Measurements from ENCODE around the gene NASP. TPM values are rescaled to one million over a fixed set of nuclear protein-coding genes. Genes with fewer than 3 reads are reported as not detected.

NASP gene
- total and polyA plus RNA-seq, 2 of the 13 experiments (the other 11 are each of a cell fraction or from before 2014, with no cell fraction given) = 132 to 256 TPM

DNA sequence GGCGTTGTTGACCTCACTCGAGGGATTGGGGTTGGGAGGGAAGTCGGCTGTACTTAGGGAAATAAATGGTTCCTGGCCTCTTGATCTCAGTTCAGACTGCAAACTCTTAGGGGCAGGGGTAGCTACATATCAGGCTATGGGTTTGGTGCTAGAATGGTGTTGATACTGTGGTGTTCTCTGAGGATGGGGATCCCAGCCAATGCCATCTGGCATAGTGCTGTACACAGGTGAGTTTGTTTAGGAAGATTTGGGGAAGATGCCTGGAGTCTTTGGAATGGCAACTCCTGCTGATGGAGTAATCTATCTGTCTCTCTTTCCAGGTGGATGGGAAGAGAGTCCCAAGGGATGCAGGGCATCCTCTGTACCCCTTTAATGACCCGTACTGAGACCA lies 14.3 kb upstream of the NASP start:
- WGBS (ENCODE audit: low lambda C conversion rate) = 90% methylated on average over 4 of the region's 4 CpGs
- no peaks in the 10 kb centered on the region for H3K4me1 ChIP-seq (ENCODE audit: insufficient read depth, low read length)
- no peaks in the 10 kb centered on the region for H3K9me3 ChIP-seq (ENCODE audit: low read length)
- H2AFZ ChIP-seq (ENCODE audit: low read length) = no peak overlapping the region
- no peaks in the 10 kb centered on the region for H3K79me2 ChIP-seq (ENCODE audit: insufficient read depth, low read length)
- peaks cover 19 to 44% of the 10 kb centered on the region in 2 experiments for H3K36me3 ChIP-seq (replicated peaks in 1 of 2; ENCODE audit: control insufficient read depth in 1 of 2, insufficient read depth in 2 of 2, low read length in 2 of 2)
- H3K4me3 ChIP-seq (replicated peaks in 1 of 3; ENCODE audit: insufficient read depth in 1 of 3, low read depth in 2 of 3, low read length in 3 of 3) = no peak overlapping the region
- H3K27ac ChIP-seq (ENCODE audit: extremely low read length, insufficient read depth, low read length) = no peak overlapping the region
- in situ Hi-C loops (cut with HindIII; ENCODE audit: extremely low pct_ligation_motif_present, low pct_unique_long_range_greater_than_20kb) (loop anchor here (5.0 kb wide), 1 partner anchor 57 kb away; no protein-coding TSS in a partner anchor), intact Hi-C loops (cut with micrococcal nuclease; ENCODE audit: unreplicated experiment) (no loop called here)
- H3K27me3 ChIP-seq (ENCODE audit: control insufficient read depth in 1 of 2, insufficient read depth in 2 of 2, low read length in 2 of 2) = no peaks in the 10 kb centered on the region
- DNase-seq (ENCODE audit: low spot score) (no peak), FAIRE-seq (no peak), ATAC-seq (peak; percentile 20)
- no peak overlapping the region for H3K4me2 ChIP-seq (ENCODE audit: low read depth, low read length)
- TF ChIP-seq SIX4 (CRISPR knock-in tag; IDR thresholded peaks at IDR 0.05) (no peak), ZSCAN9 (CRISPR knock-in tag; IDR thresholded peaks at IDR 0.05; ENCODE audit: borderline replicate concordance) (0 out of 2 replicates have a peak, but pooled peaks have one; percentile 3)
- 0 out of 2 replicates have a peak, but pooled peaks cover 6% of the 10 kb centered on the region for H4K20me1 ChIP-seq (ENCODE audit: insufficient read depth, low read length)
- BruUV-seq (replicated peaks) = no TSS peak
- POLR2A ChIA-PET = interaction anchor here (0.9 to 4.3 kb wide), 10 partner anchors 8 to 117 kb away, joined by 3 to 49 read pairs (median 6); partner anchors contain the start of genes AKR1A1, CCDC163, GPBP1L1 and MMACHC
- CTCF ChIA-PET (ENCODE audit: low intra/inter-chr PET ratio, low total read pairs) = interaction anchor here (0.6 to 4.2 kb wide), 3 partner anchors 24 to 210 kb away, joined by 3 to 49 read pairs (median 4); no protein-coding TSS in a partner anchor
- no peak overlapping the region for H3K9ac ChIP-seq (ENCODE audit: insufficient read depth, low read depth, low read length)

DNA sequence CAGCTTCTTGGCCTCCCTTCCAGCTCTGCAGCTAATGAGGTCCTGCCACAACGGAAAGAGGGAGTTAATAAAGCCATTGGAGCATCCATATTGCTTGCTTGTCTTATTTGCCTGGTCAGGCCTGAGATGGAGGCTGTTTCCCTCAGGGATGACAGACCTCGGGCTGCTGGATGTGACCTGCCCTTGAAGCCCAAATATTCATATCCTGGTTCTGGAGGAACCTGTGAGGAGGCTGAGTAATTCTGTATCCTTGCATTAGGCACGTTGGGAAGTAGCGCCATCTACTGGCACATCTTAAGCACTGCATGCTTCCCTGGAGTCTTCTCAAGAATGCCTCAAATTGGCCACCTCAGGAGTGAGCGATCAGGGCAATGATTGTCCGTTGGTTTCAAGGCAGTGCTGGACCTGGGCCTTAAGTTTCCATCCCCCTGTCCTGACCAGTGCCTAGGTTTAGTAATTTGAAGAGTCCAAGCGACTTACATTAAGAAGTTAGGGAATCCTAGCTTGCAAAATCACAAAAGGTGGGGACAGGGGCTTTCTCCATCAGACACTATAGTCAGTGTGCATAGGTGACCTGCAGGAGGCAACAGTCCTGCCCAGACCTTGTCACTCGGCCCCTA lies 13.8 kb upstream of the NASP start:
- FAIRE-seq = peak; percentile 91
- TF ChIP-seq GATAD1 (CRISPR knock-in tag; IDR thresholded peaks at IDR 0.05) (peak; percentile 46; the same call in 1 of the 2 replicates), ZNF264 (CRISPR knock-in tag; IDR thresholded peaks at IDR 0.05) (no peak), ATF7-NPFF (CRISPR knock-in tag; IDR thresholded peaks at IDR 0.05; ENCODE audit: low read depth) (0 out of 2 replicates have a peak, but pooled peaks have one; percentile 32), RCOR2 (CRISPR knock-in tag; IDR thresholded peaks at IDR 0.05) (no peak), PHB2 (IDR thresholded peaks at IDR 0.05; ENCODE audit: partially characterized antibody) (no peak), BHLHE40 (IDR thresholded peaks at IDR 0.05; ENCODE audit: low read length) (no peak; the same call in 1 of the 2 replicates), JDP2 (CRISPR knock-in tag; IDR thresholded peaks at IDR 0.05; ENCODE audit: borderline replicate concordance) (no peak), CHD2 (IDR thresholded peaks at IDR 0.05; ENCODE audit: low read depth, low read length) (no peak), SALL1 (CRISPR knock-in tag; IDR thresholded peaks at IDR 0.05) (peak; percentile 40; the same call in 1 of the 2 replicates), POLR2G (IDR thresholded peaks at IDR 0.05; ENCODE audit: low read depth, low read length) (peak; percentile 26)
- TF ChIP-seq, protein P1, sequence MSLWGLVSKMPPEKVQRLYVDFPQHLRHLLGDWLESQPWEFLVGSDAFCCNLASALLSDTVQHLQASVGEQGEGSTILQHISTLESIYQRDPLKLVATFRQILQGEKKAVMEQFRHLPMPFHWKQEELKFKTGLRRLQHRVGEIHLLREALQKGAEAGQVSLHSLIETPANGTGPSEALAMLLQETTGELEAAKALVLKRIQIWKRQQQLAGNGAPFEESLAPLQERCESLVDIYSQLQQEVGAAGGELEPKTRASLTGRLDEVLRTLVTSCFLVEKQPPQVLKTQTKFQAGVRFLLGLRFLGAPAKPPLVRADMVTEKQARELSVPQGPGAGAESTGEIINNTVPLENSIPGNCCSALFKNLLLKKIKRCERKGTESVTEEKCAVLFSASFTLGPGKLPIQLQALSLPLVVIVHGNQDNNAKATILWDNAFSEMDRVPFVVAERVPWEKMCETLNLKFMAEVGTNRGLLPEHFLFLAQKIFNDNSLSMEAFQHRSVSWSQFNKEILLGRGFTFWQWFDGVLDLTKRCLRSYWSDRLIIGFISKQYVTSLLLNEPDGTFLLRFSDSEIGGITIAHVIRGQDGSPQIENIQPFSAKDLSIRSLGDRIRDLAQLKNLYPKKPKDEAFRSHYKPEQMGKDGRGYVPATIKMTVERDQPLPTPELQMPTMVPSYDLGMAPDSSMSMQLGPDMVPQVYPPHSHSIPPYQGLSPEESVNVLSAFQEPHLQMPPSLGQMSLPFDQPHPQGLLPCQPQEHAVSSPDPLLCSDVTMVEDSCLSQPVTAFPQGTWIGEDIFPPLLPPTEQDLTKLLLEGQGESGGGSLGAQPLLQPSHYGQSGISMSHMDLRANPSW (CRISPR knock-in tag; IDR thresholded peaks at IDR 0.05; ENCODE audit: borderline replicate concordance) = no peak
- TF ChIP-seq, protein P2, sequence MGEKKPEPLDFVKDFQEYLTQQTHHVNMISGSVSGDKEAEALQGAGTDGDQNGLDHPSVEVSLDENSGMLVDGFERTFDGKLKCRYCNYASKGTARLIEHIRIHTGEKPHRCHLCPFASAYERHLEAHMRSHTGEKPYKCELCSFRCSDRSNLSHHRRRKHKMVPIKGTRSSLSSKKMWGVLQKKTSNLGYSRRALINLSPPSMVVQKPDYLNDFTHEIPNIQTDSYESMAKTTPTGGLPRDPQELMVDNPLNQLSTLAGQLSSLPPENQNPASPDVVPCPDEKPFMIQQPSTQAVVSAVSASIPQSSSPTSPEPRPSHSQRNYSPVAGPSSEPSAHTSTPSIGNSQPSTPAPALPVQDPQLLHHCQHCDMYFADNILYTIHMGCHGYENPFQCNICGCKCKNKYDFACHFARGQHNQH (CRISPR knock-in tag; IDR thresholded peaks at IDR 0.05) = peak; percentile 63; the same call in 1 of the 2 replicates

More for the DNA sequence above, 13.8 kb upstream of the NASP start:
- no peaks in the 10 kb centered on the region for H3K79me2 ChIP-seq (ENCODE audit: insufficient read depth, low read length)
- 0 out of 2 replicates have a peak, but pooled peaks cover 6% of the 10 kb centered on the region for H4K20me1 ChIP-seq (ENCODE audit: insufficient read depth, low read length)
- H3K4me2 ChIP-seq (ENCODE audit: low read depth, low read length) = no peak overlapping the region
- no peak overlapping the region for H3K27ac ChIP-seq (ENCODE audit: extremely low read length, insufficient read depth, low read length)
- WGBS (ENCODE audit: low lambda C conversion rate) = 21% methylated on average over 7 of the region's 8 CpGs
- peak; percentile 81 for ATAC-seq
- DNase-seq (ENCODE audit: low spot score) = peak; percentile 65
- H3K4me1 ChIP-seq (ENCODE audit: insufficient read depth, low read length) = no peaks in the 10 kb centered on the region
- no TSS peak for BruUV-seq (replicated peaks)
- peaks cover 19 to 44% of the 10 kb centered on the region in 2 experiments for H3K36me3 ChIP-seq (replicated peaks in 1 of 2; ENCODE audit: control insufficient read depth in 1 of 2, insufficient read depth in 2 of 2, low read length in 2 of 2)
- no peak overlapping the region for H3K4me3 ChIP-seq (replicated peaks in 1 of 3; ENCODE audit: insufficient read depth in 1 of 3, low read depth in 2 of 3, low read length in 3 of 3)
- H3K9ac ChIP-seq (ENCODE audit: insufficient read depth, low read depth, low read length) = no peak overlapping the region
- H3K27me3 ChIP-seq (ENCODE audit: control insufficient read depth in 1 of 2, insufficient read depth in 2 of 2, low read length in 2 of 2) = no peaks in the 10 kb centered on the region
- CTCF ChIA-PET (ENCODE audit: low intra/inter-chr PET ratio, low total read pairs) = interaction anchor here (0.6 to 4.2 kb wide), 4 partner anchors 24 to 211 kb away, joined by 3 to 49 read pairs (median 4); no protein-coding TSS in a partner anchor
- in situ Hi-C loops (cut with HindIII; ENCODE audit: extremely low pct_ligation_motif_present, low pct_unique_long_range_greater_than_20kb) = loop anchor here (5.0 kb wide), 1 partner anchor 58 kb away; no protein-coding TSS in a partner anchor
- H2AFZ ChIP-seq (ENCODE audit: low read length) = no peak overlapping the region
- POLR2A ChIA-PET = interaction anchor here (1.6 to 4.3 kb wide), 9 partner anchors 9 to 79 kb away, joined by 4 to 49 read pairs (median 6); partner anchors contain the start of genes AKR1A1, CCDC163, MMACHC and PRDX1
- intact Hi-C loops (cut with micrococcal nuclease; ENCODE audit: unreplicated experiment) = loop anchor here (1.0 to 5.0 kb wide), 3 partner anchors 19 to 213 kb away; partner anchors contain the start of gene AKR1A1
- no peaks in the 10 kb centered on the region for H3K9me3 ChIP-seq (ENCODE audit: low read length)

Data from HepG2 (cell line).